GM18519 (cell line): ENCODE measurements around the gene LLCFC1.
A peak's percentile ranks its signal among the peaks of the same experiment; 100 is the strongest.

ENCODE experiments used
- ATAC-seq: cut with Tn5 transposase; IDR thresholded peaks from one replicate; pipeline ENCODE4 v1.9.1; 2021; ENCODE audit warnings: mild to moderate bottlenecking, moderate library complexity; ENCODE audit not compliant: unreplicated experiment, low FRiP score

Gene LLCFC1

GRCh38 chr7:142935941-142936565 is 3.2 kb upstream of the LLCFC1 start:
- no peak for ATAC-seq

- ATAC-seq = no peak
Measured at GRCh38 chr7:142938611-142939010, 673 bp upstream of the LLCFC1 start.

- no peak for ATAC-seq
Measured at GRCh38 chr7:142940966-142941535, 1.8 kb downstream of the LLCFC1 start.

- ATAC-seq = no peak
Measured at GRCh38 chr7:142941541-142941940, 2.3 kb downstream of the LLCFC1 start.

- no peak for ATAC-seq
Measured at GRCh38 chr7:142942746-142943145, 3.5 kb downstream of the LLCFC1 start.

GRCh38 chr7:142943706-142944268 is 4.5 kb downstream of the LLCFC1 start:
- no peak for ATAC-seq

- no peak for ATAC-seq
Measured at GRCh38 chr7:142945001-142945400, 5.7 kb downstream of the LLCFC1 start.

- no peak for ATAC-seq
Measured at GRCh38 chr7:142948603-142949002, 9.3 kb downstream of the LLCFC1 start.

- ATAC-seq = no peak
Measured at GRCh38 chr7:142950235-142950634, 11.0 kb downstream of the LLCFC1 start.

GRCh38 chr7:142954680-142955268 is 15.5 kb downstream of the LLCFC1 start:
- ATAC-seq = peak; percentile 78

- ATAC-seq = no peak
Measured at GRCh38 chr7:142956951-142957623, 17.8 kb downstream of the LLCFC1 start.

GRCh38 chr7:142957723-142958122 is 18.4 kb downstream of the LLCFC1 start:
- ATAC-seq = no peak

- ATAC-seq = no peak
Measured at GRCh38 chr7:142959202-142959601, 19.9 kb downstream of the LLCFC1 start.

GRCh38 chr7:142960955-142961512 is 21.8 kb downstream of the LLCFC1 start:
- ATAC-seq = no peak

- ATAC-seq = no peak
Measured at GRCh38 chr7:142961595-142961972, 22.3 kb downstream of the LLCFC1 start.

- no peak for ATAC-seq
Measured at GRCh38 chr7:142961973-142962926, 23.0 kb downstream of the LLCFC1 start, which contains the start of gene KEL. Gene KEL, minus strand, starts transcription at chr7:142962363. Its CDS starts 157 bp downstream, at chr7:142962206.

GRCh38 chr7:142962991-142963390 is 23.7 kb downstream of the LLCFC1 start:
- ATAC-seq = no peak

- no peak for ATAC-seq
Measured at GRCh38 chr7:142963993-142964392, 24.7 kb downstream of the LLCFC1 start.

- ATAC-seq = no peak
Measured at GRCh38 chr7:142964502-142965246, 25.4 kb downstream of the LLCFC1 start.
